Measurements from ENCODE around the gene ZNF487.
"Not testable (repeated sequence)": the region's sequence is repeated elsewhere in the genome, so short reads cannot be mapped to it uniquely, and the experiment has no call there.

Gene ZNF487
- 1.2 to 4.0 (median 2.2) reads per million in 17 experiments for total RNA-seq

DNA sequence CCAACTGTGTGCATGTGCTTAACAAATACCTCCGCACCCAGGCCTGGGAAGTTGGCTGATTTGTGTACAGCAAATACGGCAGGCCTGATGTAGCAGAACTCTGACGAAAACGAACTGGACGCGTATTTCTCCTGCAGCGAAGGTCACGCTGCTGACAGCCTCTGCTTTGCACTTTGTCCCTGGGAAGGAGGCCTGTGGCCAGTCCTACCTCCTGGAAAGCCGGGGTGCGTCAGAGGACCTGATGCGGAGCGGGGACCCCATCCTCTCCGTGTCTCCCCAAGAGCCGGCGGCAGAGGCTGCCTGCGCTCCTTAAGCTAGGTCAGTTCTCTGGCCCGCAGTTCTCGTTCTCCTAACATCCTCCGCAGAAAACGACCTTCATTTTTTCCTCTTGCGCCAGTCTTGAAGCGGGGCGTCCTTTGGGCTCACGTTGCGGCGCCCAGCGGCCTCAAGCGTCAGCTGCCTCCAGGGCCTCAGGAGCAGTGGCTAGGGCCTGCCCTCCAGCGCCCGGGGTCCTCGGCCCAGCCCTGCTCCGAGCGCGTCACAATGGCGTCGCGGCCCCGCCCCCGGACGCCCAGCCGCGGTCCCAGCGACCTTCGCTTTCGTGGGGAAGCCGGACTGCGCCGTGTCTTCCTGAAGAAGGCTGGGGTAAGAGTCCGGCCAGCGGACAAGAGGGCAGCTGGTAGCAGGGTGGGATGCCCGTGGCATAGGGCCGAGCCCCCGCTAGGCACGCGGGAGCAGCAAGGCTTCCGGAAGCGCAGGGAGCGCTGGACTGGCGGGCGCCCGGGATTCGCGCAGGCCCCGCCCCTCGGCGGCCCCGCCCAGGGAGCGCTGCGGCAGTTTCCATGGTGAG, at the start of gene ZNF487:
Gene ZNF487, plus strand, starts transcription at position 821 of the 850 bp plus-strand sequence. CDS start 38,703 bp downstream, outside the sequence.
- DNase-seq, result peak; percentile 93 to 97 (median 96)

DNA sequence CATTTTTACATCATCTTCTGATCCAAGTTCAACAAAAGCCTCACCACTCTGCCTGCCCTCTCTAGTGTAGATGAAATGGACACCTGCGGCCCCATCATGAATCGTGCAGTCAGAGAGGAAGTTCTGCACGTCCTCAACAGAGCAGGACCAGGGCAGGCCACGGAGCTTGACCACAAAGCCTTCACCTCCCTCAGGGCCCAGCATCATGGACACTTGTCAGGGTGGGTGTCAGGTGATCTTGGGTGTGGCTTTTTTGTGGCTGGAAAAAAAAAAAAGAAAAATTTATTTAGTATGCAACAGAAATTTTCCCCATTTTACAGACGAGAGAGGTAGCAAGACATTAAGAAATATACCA, 49.3 kb upstream of the ZNF487 start:
- DNase-seq, result no peak

DNA sequence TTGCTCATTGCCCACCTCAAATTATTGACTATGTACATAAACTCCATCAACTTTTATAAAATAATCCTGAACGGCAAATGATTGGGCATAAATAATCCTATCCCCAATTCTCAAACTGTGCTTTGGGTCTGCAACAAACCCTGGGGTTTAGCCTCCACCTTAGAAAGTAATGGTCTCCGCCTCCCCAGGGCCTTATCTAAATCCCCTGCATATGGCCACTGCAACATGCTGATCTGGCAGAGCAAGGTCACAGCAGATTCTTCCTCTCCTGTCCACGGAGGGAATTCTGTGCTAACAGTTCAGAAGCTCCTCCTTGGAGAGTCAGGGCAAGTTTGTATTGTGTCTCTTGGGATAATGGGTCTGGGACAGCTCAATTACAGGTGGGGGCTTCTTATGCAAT, 47.0 kb upstream of the ZNF487 start:
- DNase-seq, result no peak

DNA sequence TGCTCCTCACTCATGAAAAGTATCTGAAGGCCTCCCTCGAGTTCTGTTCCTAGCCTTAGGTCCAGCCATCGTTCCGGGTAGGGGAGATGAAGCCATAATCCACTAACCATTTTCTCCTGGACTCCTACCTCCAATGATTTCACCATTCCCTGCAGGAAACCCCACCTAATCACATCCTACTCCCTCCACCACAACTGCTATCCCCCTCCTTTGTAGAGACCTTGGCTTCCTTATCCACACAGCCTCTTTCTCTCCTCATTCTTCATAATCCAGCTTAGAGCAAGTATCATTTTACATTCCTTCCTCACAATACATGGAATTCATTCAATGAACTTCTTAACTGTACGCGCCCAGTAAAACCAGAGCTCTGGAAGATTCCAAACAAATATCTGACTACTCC, 46.6 kb upstream of the ZNF487 start:
- no peak for DNase-seq

DNA sequence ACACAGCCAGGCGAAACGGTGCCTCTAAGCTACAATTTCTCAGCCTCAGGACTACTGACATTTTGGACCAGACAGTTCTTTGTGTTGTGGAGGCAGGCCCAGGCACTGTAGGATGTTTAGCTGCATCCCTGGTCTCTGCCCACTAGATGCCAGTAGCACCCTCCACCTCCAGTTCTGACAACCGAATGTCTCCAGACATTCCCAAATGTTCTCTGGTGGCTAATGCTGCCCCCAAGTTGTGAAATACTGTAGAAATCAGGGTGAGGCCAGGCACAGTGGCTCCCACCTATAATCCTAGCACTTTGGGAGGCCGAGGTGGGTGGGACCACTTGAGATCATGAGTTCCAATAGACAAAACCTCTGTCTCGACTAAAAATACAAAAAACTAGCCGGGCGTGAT, 46.2 kb upstream of the ZNF487 start:
- peak; percentile 31 to 49 (median 42) for DNase-seq

DNA sequence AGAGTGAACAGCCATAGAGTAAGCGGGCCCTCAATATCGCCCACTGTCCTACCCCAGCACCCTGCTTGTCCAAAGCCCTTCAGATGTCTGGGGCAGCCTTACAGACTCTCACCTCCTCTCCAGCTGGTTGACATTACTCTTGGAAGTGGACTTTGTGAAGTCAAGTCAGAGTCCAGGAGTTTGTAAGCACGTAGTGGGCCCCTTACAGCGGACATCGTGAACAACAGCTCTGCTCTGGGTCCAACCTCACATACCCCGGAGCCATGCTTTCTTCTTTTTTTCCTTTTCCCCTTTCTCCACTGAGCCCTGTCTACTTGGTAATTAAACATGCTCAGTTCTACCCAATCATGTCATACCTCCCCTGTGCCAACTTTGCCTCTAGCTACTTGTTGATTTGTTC, 45.4 kb upstream of the ZNF487 start:
- DNase-seq, result no peak

DNA sequence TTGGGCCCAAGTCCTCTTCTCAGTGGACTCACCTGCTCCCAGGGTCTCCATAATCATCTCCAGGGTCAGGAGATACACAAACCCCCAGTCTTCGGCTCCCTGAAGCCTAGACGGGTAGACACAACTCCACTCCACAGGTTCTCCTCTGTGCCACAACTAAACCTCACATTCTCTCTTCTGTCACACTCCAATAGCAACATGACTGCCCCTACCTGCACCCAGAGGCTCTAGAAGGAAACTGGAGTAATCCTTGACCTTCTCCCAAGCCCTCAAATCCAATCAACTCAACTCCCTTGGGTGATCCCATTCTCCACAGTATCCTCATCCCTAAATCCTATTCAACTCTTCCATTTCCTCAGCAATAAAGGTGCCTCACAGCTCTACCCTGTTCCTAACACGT, 44.2 kb upstream of the ZNF487 start:
- DNase-seq, result no peak

DNA sequence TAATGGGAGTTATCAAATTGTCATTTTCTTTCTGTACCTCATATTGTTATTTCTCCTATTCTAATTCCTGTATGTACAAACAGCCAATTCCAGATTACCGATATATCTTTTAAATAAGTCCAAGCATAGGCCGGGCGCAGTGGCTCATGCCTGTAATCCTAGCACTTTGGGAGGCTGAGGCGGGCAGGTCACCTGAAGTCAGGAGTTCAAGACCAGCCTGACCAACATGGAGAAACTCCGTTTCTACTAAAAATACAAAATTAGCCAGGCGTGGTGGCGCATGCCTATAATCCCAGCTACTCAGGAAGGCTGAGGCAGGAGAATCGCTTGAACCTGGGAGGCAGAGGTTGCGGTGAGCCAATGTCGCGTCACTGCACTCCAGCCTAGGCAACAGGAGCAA, 43.7 kb upstream of the ZNF487 start:
- not testable (repeated sequence) for DNase-seq

DNA sequence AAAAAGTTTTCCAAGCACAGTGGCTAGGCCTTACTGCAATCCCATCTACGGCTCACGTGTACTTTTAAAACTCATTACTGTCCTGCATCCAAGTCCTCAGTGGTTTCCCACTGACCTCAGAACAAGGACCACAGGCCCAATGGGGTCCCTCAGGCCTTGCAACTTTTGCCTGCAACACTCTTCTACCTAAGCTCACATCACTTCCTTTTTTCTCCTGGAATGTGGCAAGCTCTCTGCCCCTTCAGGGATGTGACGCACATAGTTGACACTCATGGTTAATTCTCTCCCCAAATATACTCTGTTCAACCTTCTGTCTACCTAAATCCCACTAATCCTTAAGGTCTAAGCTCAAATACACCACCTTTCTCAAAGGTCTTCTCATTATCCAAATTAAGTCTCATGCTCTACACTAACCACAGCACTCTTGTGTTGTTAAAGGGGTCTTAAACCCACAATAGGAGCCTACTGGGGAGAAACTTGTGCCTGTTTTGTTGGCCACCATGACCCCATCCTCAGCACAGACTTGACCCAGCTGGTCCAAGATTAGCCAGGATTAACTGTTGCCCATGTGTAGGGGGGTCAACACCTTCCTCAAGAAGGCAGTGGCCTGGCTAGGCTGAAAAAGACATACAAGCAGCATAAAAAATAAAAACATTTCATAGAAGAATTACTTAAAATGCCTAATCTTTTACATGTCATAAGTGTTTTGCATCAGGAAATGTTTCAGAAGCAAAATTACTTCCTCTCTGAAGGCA, 43.1 kb upstream of the ZNF487 start:
- peak; percentile 31 to 61 (median 51) for DNase-seq

DNA sequence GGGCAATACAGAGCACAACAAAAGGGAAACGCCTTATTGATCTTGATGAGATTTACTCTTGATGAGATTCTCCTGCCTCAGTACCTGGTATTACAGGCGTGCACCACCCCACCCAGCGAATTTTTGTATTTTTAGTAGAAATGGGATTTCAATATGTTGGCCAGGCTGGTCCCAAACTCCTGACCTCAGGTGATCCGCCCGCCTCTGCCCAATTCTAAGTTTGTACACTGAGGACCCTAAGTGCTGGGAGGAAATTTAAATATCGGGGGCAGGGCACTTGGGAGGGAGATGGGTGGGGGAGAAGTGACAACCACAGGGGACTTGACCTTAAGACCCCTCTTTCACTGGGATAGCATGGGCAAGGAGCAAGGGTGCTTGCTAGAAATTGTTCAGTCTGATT, 42.0 kb upstream of the ZNF487 start:
- DNase-seq, result no peak

DNA sequence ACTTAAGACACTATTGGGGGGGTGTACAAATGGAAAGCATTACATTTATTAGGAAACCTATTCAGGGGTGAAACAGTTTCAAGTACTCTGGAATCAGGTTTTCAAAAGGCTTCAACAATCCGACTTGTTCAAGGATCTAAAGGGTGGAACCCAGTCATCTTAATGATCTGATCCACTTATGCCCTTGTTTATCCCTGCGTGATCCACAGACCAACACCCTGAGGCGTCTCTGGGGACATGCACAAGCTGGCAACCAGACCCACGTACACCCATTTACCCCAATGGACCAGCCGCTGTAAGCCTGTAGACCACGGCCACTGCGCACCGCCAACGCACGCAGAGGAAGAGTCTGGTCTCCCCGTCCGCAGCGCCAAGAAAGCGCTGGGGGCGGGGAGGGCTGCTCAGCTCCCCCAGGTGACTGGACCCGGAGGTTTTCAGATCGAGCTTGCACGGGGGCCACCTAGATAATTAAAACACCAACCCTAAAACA, 41.3 kb upstream of the ZNF487 start:
- DNase-seq, result no peak

DNA sequence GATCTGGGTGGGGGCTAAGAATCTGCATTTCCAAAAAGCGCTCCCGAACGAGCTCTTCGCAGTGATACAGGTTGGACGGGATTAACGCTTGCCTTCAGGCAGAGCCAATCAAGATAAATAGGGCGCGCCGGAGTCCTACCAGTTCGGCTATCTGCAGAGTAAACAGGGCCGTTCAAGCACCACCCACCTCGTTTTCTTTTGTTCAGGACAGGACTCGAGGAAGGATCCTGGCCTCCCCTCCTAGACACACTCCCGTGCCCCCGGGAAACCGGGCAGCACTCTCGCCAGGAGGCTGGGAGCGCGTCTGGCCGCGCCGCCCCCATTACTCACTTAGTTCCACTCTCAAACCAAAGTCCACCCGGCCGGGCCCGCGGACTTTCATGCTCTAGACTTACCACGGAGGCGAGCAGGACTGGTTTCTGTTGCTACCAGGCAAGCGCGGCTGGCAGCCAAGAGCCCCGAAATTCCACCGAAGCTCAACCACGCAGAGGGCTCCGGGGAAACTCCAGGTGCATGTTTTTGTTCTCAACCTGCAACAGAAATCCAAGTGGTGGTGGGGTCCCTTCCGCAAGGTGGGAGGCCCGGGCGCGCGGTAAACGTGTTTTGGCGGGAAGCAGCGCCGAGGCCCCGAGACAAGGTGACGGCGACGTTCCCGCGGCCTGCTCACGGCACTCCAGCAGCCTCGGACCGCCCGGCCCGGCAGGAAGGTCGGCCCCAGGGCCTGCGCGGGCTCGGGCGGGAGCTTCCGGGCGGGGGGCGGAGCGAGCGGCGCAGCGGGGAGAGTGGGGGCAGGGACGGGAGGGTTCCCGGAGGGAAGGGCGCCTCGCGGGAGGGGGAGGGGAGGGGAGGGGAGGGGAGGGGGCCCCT, 40.6 kb upstream of the ZNF487 start:
- DNase-seq, result peak; percentile 74 to 91 (median 82)

DNA sequence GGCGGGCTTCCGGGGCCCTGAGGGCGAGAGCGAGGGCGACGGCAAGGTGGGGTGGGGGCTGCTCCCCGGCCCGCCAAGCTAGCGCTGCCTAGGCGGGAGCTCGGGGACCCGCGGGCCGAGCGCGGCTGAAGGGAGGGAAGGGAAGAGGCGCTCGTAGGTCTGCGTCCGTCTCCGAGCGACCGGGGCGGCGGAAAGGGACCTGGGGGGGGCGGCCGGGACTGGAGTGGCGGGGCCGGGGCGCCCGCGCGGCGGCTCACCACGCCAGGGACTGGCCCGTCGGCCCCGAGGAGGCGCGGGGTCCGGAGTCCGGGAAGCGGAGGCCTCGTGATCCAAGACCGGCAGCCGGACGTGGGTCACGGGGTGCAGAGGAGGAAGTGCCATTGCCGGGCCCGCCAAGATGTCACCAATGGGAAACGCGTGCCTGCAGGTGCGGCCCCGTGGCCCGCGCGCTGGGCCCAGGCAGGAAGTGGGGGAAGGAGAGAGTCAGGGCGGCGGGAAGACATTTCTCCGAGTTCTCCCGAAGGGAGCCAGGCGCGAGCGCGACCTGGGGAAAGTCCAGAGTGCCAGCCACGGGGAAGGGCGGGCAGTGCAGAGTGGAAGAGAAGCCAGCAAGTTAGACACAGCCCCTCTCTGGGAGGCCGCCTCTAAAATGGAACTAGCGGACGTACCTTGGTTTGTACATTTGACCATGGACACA, 39.8 kb upstream of the ZNF487 start:
- DNase-seq, result peak; percentile 92 to 96 (median 95)

DNA sequence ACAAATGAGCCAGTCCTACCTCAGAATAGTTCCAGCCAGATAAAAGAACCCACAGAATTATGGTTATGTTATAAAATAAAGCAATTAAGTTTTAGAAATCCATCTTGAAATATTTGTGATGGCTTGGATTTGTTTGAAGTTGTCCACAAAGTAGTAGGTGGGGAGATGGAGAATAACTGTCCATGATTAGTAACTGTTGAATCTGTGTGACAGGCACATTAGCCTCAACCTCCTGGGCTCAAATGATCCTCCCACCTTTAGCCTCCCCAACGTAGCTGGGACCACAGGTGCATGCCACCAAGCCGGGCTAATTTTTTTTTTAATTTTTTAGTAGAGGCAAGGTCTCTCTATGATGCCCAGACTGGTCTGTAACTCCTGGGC, 38.0 kb upstream of the ZNF487 start:
- DNase-seq, result no peak

DNA sequence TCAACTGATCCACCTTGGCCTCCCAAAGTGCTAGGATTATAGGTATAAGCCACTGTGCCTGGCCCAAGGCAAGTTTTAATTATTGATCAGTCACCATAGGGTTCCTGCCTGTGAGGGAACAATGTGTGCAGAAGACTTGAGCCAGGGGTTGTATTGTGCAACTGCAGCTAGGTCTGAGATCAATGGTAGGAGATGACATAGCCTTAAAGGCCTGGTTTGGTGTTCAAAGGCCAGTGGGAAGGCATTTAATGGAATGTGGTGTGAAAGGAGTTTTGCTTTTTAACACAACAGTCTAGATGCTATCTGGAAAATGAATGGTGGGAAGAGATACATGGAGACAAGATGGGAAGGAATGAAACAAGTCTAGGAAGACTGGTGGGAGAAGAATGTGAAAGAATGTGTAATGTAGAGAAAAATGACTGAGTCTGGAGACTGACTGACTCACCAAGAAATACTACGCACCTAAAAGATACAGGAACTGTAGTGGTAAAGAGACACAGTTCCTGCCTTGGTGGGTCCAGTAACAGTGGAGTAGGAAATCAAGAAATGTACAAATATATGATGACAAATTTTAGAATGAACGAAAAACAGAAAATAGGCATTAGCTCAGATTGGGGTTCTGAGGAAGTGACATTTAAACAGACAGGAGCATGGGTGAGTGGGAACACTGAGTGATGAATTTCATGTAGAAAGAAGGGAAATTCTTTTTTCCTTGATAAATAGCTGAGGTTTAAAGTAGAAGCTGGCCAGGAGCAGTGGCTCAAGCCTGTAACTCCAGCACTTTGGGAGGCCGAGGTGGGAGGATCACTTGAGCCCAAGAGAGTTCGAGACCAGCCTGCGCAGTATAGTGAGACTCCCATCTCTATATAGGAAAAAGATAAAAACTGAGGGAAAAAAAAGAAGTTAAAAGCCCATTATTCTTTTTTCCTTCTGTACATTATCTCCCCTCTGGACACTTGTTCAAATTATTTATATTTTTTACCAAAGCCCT, 37.3 kb upstream of the ZNF487 start:
- DNase-seq, result peak in 3 of 4 experiments; percentile 26 to 74 (median 39)

DNA sequence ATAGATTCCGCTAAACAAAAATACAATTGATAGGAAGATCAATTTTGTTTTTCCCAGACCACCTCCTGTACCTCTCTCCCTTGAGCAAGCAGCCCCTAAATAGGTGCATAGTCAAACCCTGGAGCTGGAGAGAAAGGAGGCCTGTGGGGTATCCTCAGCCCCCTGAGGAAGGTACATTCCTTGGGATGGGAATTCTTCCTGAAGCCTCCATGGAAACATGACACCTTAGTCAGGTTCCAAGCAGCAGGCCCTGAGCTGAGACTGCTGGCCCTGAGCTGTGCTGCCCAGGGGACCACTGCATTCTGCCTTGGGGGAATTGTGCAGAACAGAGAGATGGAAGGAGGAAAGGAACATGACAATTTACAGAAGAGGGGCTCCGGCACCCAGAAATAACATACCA, 35.3 kb upstream of the ZNF487 start:
- no peak for DNase-seq

DNA sequence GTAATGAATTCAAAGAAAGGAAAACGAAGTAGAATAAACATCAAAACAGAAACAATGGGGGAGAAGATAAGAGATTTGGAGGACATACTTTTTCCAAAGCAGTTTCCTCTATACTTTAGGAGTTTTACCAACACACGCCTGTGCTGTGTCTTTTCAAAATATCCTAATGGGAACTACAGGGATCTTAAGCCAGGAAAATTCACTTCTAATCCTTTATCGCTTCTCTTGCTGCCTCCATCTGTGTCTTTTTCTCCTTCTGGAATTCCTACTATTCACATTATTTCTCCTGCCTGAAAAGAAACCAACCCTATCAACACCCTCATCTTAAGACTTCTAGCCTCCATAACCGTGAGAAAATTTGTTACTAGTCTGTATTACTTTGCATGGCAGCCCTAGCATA, 34.7 kb upstream of the ZNF487 start:
- DNase-seq, result no peak

DNA sequence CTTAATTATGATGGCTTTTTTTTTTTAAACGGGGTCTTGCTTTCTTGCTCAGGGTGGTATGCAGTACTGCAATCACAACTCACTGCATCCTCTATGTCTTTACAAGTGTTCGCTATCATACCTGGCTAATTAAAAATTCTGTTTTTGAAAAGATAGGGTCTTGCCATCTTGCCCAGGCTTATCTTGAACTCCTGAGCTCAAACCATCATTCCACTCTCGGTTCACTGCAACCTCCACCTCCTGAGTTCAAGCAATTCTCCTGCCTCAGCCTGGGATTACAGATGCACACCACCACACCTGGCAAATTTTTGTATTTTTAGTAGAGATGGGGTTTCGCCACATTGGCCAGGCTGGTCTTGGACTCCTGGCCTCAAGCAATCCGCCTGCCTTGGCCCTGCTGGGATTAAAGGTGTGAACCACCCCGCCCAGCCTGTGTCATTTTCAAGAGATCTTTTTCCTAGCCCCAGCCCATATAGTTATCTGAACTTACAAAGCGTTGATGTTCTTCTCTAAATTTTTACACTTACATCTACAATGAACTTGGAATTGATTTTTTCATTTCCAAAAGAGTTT, 33.9 kb upstream of the ZNF487 start:
- DNase-seq, result no peak

DNA sequence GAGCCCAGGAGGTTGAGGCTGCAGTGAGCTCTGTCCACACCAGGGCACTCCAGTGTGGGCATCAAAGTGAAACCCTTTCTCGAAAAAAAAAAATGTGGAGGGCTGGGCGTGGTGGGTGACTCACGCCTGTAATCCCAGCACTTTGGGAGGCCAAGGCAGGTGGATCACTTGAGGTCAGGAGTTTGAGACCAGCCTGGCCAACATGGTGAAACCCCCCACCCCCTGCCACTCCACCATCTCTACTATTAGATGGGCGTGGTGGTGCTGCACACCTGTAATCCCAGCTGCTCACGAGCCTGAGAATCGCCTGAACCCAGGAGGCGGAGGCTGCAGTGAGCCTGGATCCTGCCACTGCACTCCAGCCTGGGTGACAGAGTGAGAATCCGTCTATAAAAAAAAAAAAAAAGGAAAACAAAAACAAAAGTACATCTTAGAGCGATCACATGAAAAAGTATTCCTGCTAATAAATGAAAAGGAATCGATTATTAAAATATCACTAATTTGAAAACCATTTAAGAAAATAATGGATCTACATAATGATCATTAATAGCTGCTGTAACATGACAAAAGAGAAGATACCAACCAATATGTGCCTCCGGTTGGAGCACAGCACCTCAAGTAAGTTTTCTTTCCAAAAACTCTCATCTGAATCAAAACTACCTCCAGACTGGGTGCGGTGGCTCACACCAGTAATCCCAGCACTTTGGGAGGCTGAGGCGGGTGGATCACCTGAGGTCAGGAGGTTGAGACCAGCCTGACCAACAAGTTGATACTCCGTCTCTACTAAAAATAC, 32.8 kb upstream of the ZNF487 start:
- no peak for DNase-seq

DNA sequence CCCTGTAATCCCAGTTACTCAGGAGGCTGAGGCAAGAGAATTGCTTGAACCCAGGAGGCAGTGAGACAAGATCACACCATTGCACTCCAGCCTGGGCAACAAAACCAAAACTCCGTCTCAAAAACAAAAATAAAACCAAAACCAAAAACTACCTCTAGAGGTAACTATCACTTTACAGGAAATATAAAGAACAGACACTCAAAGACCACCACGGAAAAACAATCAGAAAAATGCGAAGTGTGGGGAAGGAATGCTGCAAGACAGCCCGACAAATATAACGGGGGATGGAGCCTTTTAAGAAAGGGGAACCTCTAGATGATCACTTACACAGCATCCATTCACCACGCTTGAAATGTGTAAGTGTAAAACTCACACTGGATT, 32.2 kb upstream of the ZNF487 start:
- DNase-seq, result peak in 3 of 4 experiments; percentile 25 to 51 (median 50)
